ENCODE results near the gene CDK3. TPM values are rescaled to one million over a fixed set of nuclear protein-coding genes. Genes with fewer than 3 reads are reported as not detected.

Gene CDK3
- total and polyA plus RNA-seq, 9 of the 15 experiments (the other 6 are each of a cell fraction or from before 2014, with no cell fraction given): 0.55 to 8.2 (median 4.7) TPM

- TF ChIP-seq ZBTB7A (IDR thresholded peaks at IDR 0.05; ENCODE audit: borderline replicate concordance, control insufficient read depth, low read depth, low read length): no peak
- TF ChIP-seq, protein P1, sequence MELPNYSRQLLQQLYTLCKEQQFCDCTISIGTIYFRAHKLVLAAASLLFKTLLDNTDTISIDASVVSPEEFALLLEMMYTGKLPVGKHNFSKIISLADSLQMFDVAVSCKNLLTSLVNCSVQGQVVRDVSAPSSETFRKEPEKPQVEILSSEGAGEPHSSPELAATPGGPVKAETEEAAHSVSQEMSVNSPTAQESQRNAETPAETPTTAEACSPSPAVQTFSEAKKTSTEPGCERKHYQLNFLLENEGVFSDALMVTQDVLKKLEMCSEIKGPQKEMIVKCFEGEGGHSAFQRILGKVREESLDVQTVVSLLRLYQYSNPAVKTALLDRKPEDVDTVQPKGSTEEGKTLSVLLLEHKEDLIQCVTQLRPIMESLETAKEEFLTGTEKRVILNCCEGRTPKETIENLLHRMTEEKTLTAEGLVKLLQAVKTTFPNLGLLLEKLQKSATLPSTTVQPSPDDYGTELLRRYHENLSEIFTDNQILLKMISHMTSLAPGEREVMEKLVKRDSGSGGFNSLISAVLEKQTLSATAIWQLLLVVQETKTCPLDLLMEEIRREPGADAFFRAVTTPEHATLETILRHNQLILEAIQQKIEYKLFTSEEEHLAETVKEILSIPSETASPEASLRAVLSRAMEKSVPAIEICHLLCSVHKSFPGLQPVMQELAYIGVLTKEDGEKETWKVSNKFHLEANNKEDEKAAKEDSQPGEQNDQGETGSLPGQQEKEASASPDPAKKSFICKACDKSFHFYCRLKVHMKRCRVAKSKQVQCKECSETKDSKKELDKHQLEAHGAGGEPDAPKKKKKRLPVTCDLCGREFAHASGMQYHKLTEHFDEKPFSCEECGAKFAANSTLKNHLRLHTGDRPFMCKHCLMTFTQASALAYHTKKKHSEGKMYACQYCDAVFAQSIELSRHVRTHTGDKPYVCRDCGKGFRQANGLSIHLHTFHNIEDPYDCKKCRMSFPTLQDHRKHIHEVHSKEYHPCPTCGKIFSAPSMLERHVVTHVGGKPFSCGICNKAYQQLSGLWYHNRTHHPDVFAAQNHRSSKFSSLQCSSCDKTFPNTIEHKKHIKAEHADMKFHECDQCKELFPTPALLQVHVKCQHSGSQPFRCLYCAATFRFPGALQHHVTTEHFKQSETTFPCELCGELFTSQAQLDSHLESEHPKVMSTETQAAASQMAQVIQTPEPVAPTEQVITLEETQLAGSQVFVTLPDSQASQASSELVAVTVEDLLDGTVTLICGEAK (IDR thresholded peaks at IDR 0.05): no peak
- TF ChIP-seq, protein P1 (CRISPR knock-in tag; IDR thresholded peaks at IDR 0.05): no peak
- no peak; the same call in 1 of the 2 replicates for TF ChIP-seq TAF7 (tag; IDR thresholded peaks at IDR 0.05)
- no peak for TF ChIP-seq CHD1 (IDR thresholded peaks at IDR 0.05; ENCODE audit: low read length)
- TF ChIP-seq JUND (IDR thresholded peaks at IDR 0.05; ENCODE audit: borderline replicate concordance, low read depth, low read length): no peak
- TF ChIP-seq JUND (tag; IDR thresholded peaks at IDR 0.05; ENCODE audit: borderline replicate concordance, low read depth, low read length): no peak
- TF ChIP-seq KLF1 (tag; IDR thresholded peaks at IDR 0.05): no peak
- TF ChIP-seq ZNF282 (CRISPR knock-in tag; IDR thresholded peaks at IDR 0.05): no peak
- no peak for TF ChIP-seq SRSF1 (IDR thresholded peaks at IDR 0.05; ENCODE audit: low read depth, low read length)
- TF ChIP-seq, protein P2, sequence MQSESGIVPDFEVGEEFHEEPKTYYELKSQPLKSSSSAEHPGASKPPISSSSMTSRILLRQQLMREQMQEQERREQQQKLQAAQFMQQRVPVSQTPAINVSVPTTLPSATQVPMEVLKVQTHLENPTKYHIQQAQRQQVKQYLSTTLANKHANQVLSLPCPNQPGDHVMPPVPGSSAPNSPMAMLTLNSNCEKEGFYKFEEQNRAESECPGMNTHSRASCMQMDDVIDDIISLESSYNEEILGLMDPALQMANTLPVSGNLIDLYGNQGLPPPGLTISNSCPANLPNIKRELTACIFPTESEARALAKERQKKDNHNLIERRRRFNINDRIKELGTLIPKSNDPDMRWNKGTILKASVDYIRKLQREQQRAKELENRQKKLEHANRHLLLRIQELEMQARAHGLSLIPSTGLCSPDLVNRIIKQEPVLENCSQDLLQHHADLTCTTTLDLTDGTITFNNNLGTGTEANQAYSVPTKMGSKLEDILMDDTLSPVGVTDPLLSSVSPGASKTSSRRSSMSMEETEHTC (IDR thresholded peaks at IDR 0.05): no peak
- TF ChIP-seq ZNF121 (CRISPR knock-in tag; conservative IDR thresholded peaks at IDR 0.05): no peak
- TF ChIP-seq ELF4 (CRISPR knock-in tag; IDR thresholded peaks at IDR 0.05): 0 out of 2 replicates have a peak, but pooled peaks have one; percentile 94
- TF ChIP-seq TAF15 (IDR thresholded peaks at IDR 0.05; ENCODE audit: low read depth, low read length): no peak
- TF ChIP-seq KLF10 (CRISPR knock-in tag; IDR thresholded peaks at IDR 0.05): no peak
- no peak for TF ChIP-seq ESRRA (IDR thresholded peaks at IDR 0.05; ENCODE audit: borderline replicate concordance, low read depth)
- TF ChIP-seq NFRKB (IDR thresholded peaks at IDR 0.05; ENCODE audit: low read depth): peak; percentile 95
- no peak for TF ChIP-seq SRF (CRISPR knock-in tag; IDR thresholded peaks at IDR 0.05)
- no peak for TF ChIP-seq FIP1L1 (IDR thresholded peaks at IDR 0.05; ENCODE audit: low read depth, low read length, poor library complexity, severe bottlenecking)
- TF ChIP-seq POLR2A (conservative IDR thresholded peaks at IDR 0.05): peak; percentile 13; the same call in 1 of the 2 replicates
- TF ChIP-seq ZNF436 (CRISPR knock-in tag; IDR thresholded peaks at IDR 0.05): 0 out of 2 replicates have a peak, but pooled peaks have one; percentile 30
Observed at GRCh38 chr17:75979705-75980187, 20.9 kb upstream of the CDK3 start (continued).

All from K562 (cell line).